ENCODE data around the gene ARSG.

DNA sequence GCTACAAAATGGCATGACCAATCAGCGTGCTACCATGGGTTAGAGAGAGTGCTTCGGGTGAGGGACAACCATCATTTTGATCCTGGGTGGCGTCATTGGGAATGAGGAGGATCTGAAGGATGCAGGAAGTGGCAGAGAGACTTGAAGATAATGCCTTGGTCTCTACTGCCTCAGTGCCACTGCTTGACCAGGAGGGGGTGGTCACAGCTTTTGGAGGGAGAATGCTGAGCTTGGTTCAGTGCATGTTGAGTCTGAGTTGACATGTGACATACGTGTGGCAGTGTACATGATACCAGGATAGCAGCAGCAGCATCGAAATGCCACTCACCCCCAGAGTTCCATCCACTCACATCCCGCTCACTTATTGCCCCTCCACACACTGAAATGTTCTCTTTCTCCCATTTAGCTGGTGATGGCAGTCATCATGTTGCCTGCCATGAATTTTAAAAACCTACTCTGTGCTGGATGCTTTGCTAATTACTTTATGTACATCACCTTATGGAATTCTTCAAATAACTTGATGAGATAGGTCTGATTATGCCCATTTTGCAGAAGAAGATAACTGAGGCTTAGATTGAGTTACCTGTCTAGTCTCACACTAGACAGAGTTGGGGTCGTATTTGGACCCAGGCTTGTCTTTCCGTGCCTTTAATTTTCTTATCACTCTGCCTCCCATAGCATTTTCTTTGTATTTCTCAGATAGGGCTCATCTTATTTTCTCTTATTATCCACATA is 36.7 kb downstream of the ARSG start:
- TF ChIP-seq EP300 (IDR thresholded peaks at IDR 0.05) (no peak), RAD21 (conservative IDR thresholded peaks at IDR 0.05 in 1 of 2, IDR thresholded peaks at IDR 0.05 in 1 of 2) (no peak), TFCP2L1 (CRISPR knock-in tag; IDR thresholded peaks at IDR 0.05) (no peak), JUNB (IDR thresholded peaks at IDR 0.05) (no peak), CEBPB (IDR thresholded peaks at IDR 0.05) (no peak), CHD2 (IDR thresholded peaks at IDR 0.05; ENCODE audit: low read length, partially characterized antibody) (no peak), RFX5 (IDR thresholded peaks at IDR 0.05) (no peak), POLR2A (IDR thresholded peaks at IDR 0.05; ENCODE audit: low read length) (no peak), RNF2 (IDR thresholded peaks at IDR 0.05; ENCODE audit: borderline replicate concordance, low read depth) (no peak), NFE2L2 (conservative IDR thresholded peaks at IDR 0.05; ENCODE audit: low read length) (no peak), TP53 (CRISPR knock-in tag; IDR thresholded peaks at IDR 0.05) (no peak)
- TF ChIP-seq, protein P1, sequence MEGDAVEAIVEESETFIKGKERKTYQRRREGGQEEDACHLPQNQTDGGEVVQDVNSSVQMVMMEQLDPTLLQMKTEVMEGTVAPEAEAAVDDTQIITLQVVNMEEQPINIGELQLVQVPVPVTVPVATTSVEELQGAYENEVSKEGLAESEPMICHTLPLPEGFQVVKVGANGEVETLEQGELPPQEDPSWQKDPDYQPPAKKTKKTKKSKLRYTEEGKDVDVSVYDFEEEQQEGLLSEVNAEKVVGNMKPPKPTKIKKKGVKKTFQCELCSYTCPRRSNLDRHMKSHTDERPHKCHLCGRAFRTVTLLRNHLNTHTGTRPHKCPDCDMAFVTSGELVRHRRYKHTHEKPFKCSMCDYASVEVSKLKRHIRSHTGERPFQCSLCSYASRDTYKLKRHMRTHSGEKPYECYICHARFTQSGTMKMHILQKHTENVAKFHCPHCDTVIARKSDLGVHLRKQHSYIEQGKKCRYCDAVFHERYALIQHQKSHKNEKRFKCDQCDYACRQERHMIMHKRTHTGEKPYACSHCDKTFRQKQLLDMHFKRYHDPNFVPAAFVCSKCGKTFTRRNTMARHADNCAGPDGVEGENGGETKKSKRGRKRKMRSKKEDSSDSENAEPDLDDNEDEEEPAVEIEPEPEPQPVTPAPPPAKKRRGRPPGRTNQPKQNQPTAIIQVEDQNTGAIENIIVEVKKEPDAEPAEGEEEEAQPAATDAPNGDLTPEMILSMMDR (IDR thresholded peaks at IDR 0.05) = no peak
- TF ChIP-seq, protein P2, sequence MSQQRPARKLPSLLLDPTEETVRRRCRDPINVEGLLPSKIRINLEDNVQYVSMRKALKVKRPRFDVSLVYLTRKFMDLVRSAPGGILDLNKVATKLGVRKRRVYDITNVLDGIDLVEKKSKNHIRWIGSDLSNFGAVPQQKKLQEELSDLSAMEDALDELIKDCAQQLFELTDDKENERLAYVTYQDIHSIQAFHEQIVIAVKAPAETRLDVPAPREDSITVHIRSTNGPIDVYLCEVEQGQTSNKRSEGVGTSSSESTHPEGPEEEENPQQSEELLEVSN (IDR thresholded peaks at IDR 0.05; ENCODE audit: borderline replicate concordance, low read depth) = no peak
- TF ChIP-seq, protein P3, sequence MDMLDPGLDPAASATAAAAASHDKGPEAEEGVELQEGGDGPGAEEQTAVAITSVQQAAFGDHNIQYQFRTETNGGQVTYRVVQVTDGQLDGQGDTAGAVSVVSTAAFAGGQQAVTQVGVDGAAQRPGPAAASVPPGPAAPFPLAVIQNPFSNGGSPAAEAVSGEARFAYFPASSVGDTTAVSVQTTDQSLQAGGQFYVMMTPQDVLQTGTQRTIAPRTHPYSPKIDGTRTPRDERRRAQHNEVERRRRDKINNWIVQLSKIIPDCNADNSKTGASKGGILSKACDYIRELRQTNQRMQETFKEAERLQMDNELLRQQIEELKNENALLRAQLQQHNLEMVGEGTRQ (IDR thresholded peaks at IDR 0.05) = no peak
